H1 (cell line): ENCODE data around the gene VSTM2B. TPM values are rescaled to one million over a fixed set of nuclear protein-coding genes. Genes with fewer than 3 reads are reported as not detected.
A peak's percentile ranks its signal among the peaks of the same experiment; 100 is the strongest.

Experiments used
- CTCF ChIA-PET: fragments of 300-600 bp; sonication (Branson Sonifier 250); formaldehyde crosslinking; loops from one replicate; lab custom pipeline; 2021; ENCODE audit not compliant: partially characterized antibody; lab: Charles Lee
- POLR2A ChIA-PET: fragments of 300-600 bp; sonication (Branson Sonifier 250); formaldehyde crosslinking; loops from one replicate; lab custom pipeline; 2021; ENCODE audit warnings: inconsistent platforms; ENCODE audit not compliant: partially characterized antibody; lab: Charles Lee
- DNase-seq, 2 experiments: peaks; one replicate each; pipeline versions ENCODE4 v3.0.0 to v3.0.0-alpha.2; 2010 to 2022; ENCODE audit warnings: low spot score in 2 of 2, low read depth in 1 of 2, mixed read lengths in 1 of 2
- FAIRE-seq: peaks from 2 replicates; lab custom pipeline; 2011; peaks lifted over from hg19 to GRCh38; lab: Jason Lieb, UNC
- H2AFZ ChIP-seq: 2 replicates; pipeline ENCODE4 v1.8.1; 2012; ENCODE audit warnings: low read length, inconsistent platforms
- H2AK5ac ChIP-seq: 2 replicates; pipeline ENCODE4 v1.6.1; 2013; ENCODE audit warnings: low read depth, low read length
- H2BK120ac ChIP-seq: replicated peaks from 2 replicates; pipeline ENCODE3; 2013; ENCODE audit warnings: low read depth, low read length, inconsistent platforms
- H2BK12ac ChIP-seq: 2 replicates; pipeline ENCODE4 v1.6.1; 2013; ENCODE audit warnings: low read depth, low read length
- H2BK15ac ChIP-seq: 2 replicates; pipeline ENCODE4 v1.6.1; 2013; ENCODE audit warnings: low read length
- H2BK20ac ChIP-seq: 2 replicates; pipeline ENCODE4 v1.6.1; 2013; ENCODE audit warnings: low read length
- H2BK5ac ChIP-seq: 2 replicates; pipeline ENCODE4 v1.6.1; 2013; ENCODE audit warnings: low read depth, low read length
- H3K14ac ChIP-seq: 2 replicates; pipeline ENCODE4 v1.6.1; 2013; ENCODE audit warnings: inconsistent platforms; ENCODE audit not compliant: insufficient read length
- H3K18ac ChIP-seq: 2 replicates; pipeline ENCODE4 v1.6.1; 2013; ENCODE audit warnings: low read length; ENCODE audit errors: extremely low read depth
- H3K23ac ChIP-seq: 2 replicates; pipeline ENCODE4 v1.6.1; 2013; ENCODE audit warnings: inconsistent platforms; ENCODE audit not compliant: insufficient read length
- H3K23me2 ChIP-seq: 2 replicates; pipeline ENCODE4 v1.6.1; 2013; ENCODE audit warnings: low read depth, low read length
- H3K27ac ChIP-seq: 2 replicates; pipeline ENCODE4 v1.6.1; 2011; ENCODE audit warnings: low read depth, low read length, inconsistent platforms
- H3K27me3 ChIP-seq, 4 experiments: replicated peaks in 1 of 4; 1 replicate in 1 of 4; 2 replicates in 3 of 4; pipeline versions ENCODE4 v1.6.1 to v1.8.1; 2011 to 2013; ENCODE audit warnings: low read length in 3 of 4, mild to moderate bottlenecking in 3 of 4, inconsistent platforms in 2 of 4, mixed read lengths in 2 of 4, moderate library complexity in 1 of 4; ENCODE audit not compliant: control insufficient read depth in 3 of 4, insufficient read depth in 3 of 4; ENCODE audit errors: extremely low read depth in 1 of 4
- H3K36me3 ChIP-seq, 4 experiments: 2 replicates each; pipeline versions ENCODE4 v1.6.1 to v1.8.1; 2011 to 2013; ENCODE audit warnings: mild to moderate bottlenecking in 4 of 4, low read length in 3 of 4, moderate library complexity in 2 of 4, control low read depth in 1 of 4, inconsistent platforms in 1 of 4; ENCODE audit not compliant: insufficient read depth in 4 of 4, control insufficient read depth in 2 of 4
- H3K4ac ChIP-seq: replicated peaks from 2 replicates; pipeline ENCODE3; 2013; ENCODE audit warnings: low read length, low read depth, mixed read lengths, inconsistent platforms; ENCODE audit not compliant: insufficient read length
- H3K4me1 ChIP-seq, 4 experiments: replicated peaks in 1 of 4; 1 replicate in 1 of 4; 2 replicates in 3 of 4; pipeline versions ENCODE4 v1.6.1 to v1.8.1; 2011 to 2013; ENCODE audit warnings: low read length in 3 of 4, inconsistent platforms in 2 of 4, mixed read lengths in 1 of 4; ENCODE audit not compliant: insufficient read depth in 4 of 4, control insufficient read depth in 3 of 4
- H3K4me2 ChIP-seq, 2 experiments: 2 replicates each; pipeline versions ENCODE4 v1.6.1 to v1.8.1; 2011 to 2013; ENCODE audit warnings: low read depth in 2 of 2, low read length in 2 of 2, control low read depth in 1 of 2, inconsistent platforms in 1 of 2, mild to moderate bottlenecking in 1 of 2; ENCODE audit not compliant: insufficient read depth in 1 of 2
- H3K4me3 ChIP-seq, 4 experiments: fragments of 200-600, 300-600 bp in 1 of 4; sonication (generic), shearing (Covaris generic), sonication (Bioruptor Twin) in 1 of 4; 2 replicates each; pipeline versions ENCODE4 v1.5.1 to v1.8.1; 2011 to 2016; ENCODE audit warnings: low read length in 4 of 4, low read depth in 3 of 4, control low read depth in 2 of 4, inconsistent platforms in 2 of 4, mild to moderate bottlenecking in 2 of 4, mixed read lengths in 1 of 4, moderate library complexity in 1 of 4; ENCODE audit not compliant: insufficient read depth in 2 of 4; ENCODE audit errors: extremely low read depth in 1 of 4
- H3K56ac ChIP-seq: replicated peaks from 2 replicates; pipeline ENCODE3; 2013; ENCODE audit warnings: low read depth, mild to moderate bottlenecking, mixed read lengths, low read length, inconsistent platforms; ENCODE audit not compliant: insufficient read length
- H3K79me1 ChIP-seq: 2 replicates; pipeline ENCODE4 v1.6.1; 2013; ENCODE audit warnings: low read depth, low read length, control low read depth
- H3K79me2 ChIP-seq, 2 experiments: 2 replicates each; pipeline versions ENCODE4 v1.6.1 to v1.8.1; 2012 to 2013; ENCODE audit warnings: low read length in 2 of 2, mild to moderate bottlenecking in 2 of 2, inconsistent platforms in 1 of 2; ENCODE audit not compliant: insufficient read depth in 2 of 2, control insufficient read depth in 1 of 2
- H3K9ac ChIP-seq, 4 experiments: replicated peaks in 1 of 4; 1 replicate in 1 of 4; 2 replicates in 3 of 4; pipeline versions ENCODE4 v1.6.1 to v1.8.1; 2011 to 2013; ENCODE audit warnings: low read depth in 3 of 4, low read length in 3 of 4, control low read depth in 2 of 4, mild to moderate bottlenecking in 2 of 4, moderate library complexity in 2 of 4, inconsistent platforms in 1 of 4; ENCODE audit errors: extremely low read depth in 1 of 4
- H3K9me3 ChIP-seq, 2 experiments: 2 replicates each; pipeline versions ENCODE4 v1.6.1 to v1.8.1; 2012 to 2013; ENCODE audit warnings: mild to moderate bottlenecking in 2 of 2, moderate library complexity in 2 of 2, control low read depth in 1 of 2, inconsistent platforms in 1 of 2, low read depth in 1 of 2, low read length in 1 of 2, mixed read lengths in 1 of 2; ENCODE audit not compliant: insufficient read depth in 2 of 2
- H4K20me1 ChIP-seq, 2 experiments: replicated peaks in 1 of 2; 2 replicates each; pipeline versions ENCODE3 to v1.8.1; 2011 to 2013; ENCODE audit warnings: inconsistent platforms in 2 of 2, low read length in 2 of 2, mild to moderate bottlenecking in 1 of 2; ENCODE audit not compliant: insufficient read depth in 2 of 2, control insufficient read depth in 1 of 2
- H4K5ac ChIP-seq: 2 replicates; pipeline ENCODE4 v1.6.1; 2013; ENCODE audit warnings: low read length, low read depth, mixed read lengths, inconsistent platforms; ENCODE audit not compliant: insufficient read length
- H4K8ac ChIP-seq: 2 replicates; pipeline ENCODE4 v1.8.0; 2013; ENCODE audit warnings: mild to moderate bottlenecking, moderate library complexity, low read length, inconsistent platforms; ENCODE audit not compliant: insufficient read depth; ENCODE audit errors: extremely low read depth
- H4K91ac ChIP-seq: replicated peaks from 2 replicates; pipeline ENCODE3; 2013; ENCODE audit warnings: low read length, mixed read lengths, inconsistent platforms; ENCODE audit not compliant: insufficient read length
- CHD1 ChIP-seq: IDR thresholded peaks from 2 replicates; pipeline ENCODE4 v1.6.1; 2012; ENCODE audit warnings: low read depth, low read length, improper control_type of control experiment
- EP300 ChIP-seq, 2 experiments: IDR thresholded peaks; 1 replicate in 1 of 2; 2 replicates in 1 of 2; pipeline ENCODE4 v1.6.1; 2011 to 2012; ENCODE audit warnings: low read depth in 2 of 2, low read length in 2 of 2, mild to moderate bottlenecking in 2 of 2, borderline replicate concordance in 1 of 2, inconsistent platforms in 1 of 2, moderate library complexity in 1 of 2
- MAFK ChIP-seq: IDR thresholded peaks from 2 replicates; pipeline ENCODE4 v1.6.1; 2012; ENCODE audit warnings: low read depth, mild to moderate bottlenecking, improper control_type of control experiment, low read length
- RNF2 ChIP-seq: fragments of 200-900, 300-1000 bp; sonication (generic); IDR thresholded peaks from 2 replicates; pipeline ENCODE4 v1.7.1; 2016; ENCODE audit warnings: borderline replicate concordance, low read depth, mild to moderate bottlenecking, antibody characterized with exemption, low read length; ENCODE audit not compliant: poor library complexity, severe bottlenecking; ENCODE audit errors: missing control alignments
- TAF1 ChIP-seq: IDR thresholded peaks from 2 replicates; pipeline ENCODE4 v1.6.1; 2011; ENCODE audit warnings: mild to moderate bottlenecking, low read depth, low read length
- TEAD4 ChIP-seq: IDR thresholded peaks from 2 replicates; pipeline ENCODE4 v1.6.1; 2012; ENCODE audit warnings: low read depth, low read length, inconsistent platforms, mixed read lengths
- WGBS, 2 experiments: shearing (Covaris generic) in 1 of 2; methylation state at CpG; one replicate each; pipeline versions ENCODE4 v1.1.6 to v1.1.7; 2013 to 2015; ENCODE audit warnings: low lambda C conversion rate in 2 of 2, mixed read lengths in 2 of 2, inconsistent platforms in 1 of 2, low coverage in 1 of 2, missing lambda C conversion rate in 1 of 2; ENCODE audit not compliant: insufficient replicate concordance in 2 of 2, insufficient coverage in 1 of 2, insufficient read length in 1 of 2; ENCODE audit errors: extremely low coverage in 1 of 2, missing lambda C conversion rate in 1 of 2; 5-methylcytosine and 5-hydroxymethylcytosine counted together
- polyA plus RNA-seq, 7 experiments: library from polyadenylated mRNA; depleted of rRNA in 3 of 7; stranded (reverse) in 5 of 7; unstranded in 2 of 7; fragments of >200 nt in 5 of 7; fragments of 200-250 nt in 2 of 7; gene quantifications; 1 replicate in 5 of 7; 2 replicates in 1 of 7; 4 replicates in 1 of 7; pipeline versions ENCODE4 v1.2.1 to v1.2.3, GENCODE V29; 2011 to 2013; ENCODE audit warnings: missing spikeins in 2 of 7, mixed read lengths in 2 of 7
- total RNA-seq: library from RNA; stranded (reverse); fragmentation: NEBNext Ultra II Directional; extraction: Animal tissue kit (Norgen Biotek cat#: 25700); gene quantifications from 2 replicates; pipeline ENCODE4 v1.2.1, GENCODE V29; 2021

The VSTM2B gene
- total and polyA plus RNA-seq, 2 of the 8 experiments (the other 6 are each of a cell fraction or from before 2014, with no cell fraction given), result 0.82 to 1.5 TPM

- peaks cover 6 to 45% (median 12%) of the 10 kb centered on the region in 4 experiments; a peak in 6 of 7 replicates for H3K4me1 ChIP-seq
- POLR2A ChIA-PET, result interaction anchor here (1.0 to 1.3 kb wide), 2 partner anchors 11 to 77 kb away, joined by 3 read pairs; no protein-coding TSS in a partner anchor
- 0 out of 2 replicates have a peak overlapping the region, but pooled peaks have one; percentile 25 for H2AFZ ChIP-seq
- TF ChIP-seq CHD1, result no peak
- TF ChIP-seq EP300 (IDR thresholded peaks at IDR 0.05; ENCODE audit: borderline replicate concordance in 1 of 2, low read depth in 2 of 2, low read length in 2 of 2), result no peak
- no peak for TF ChIP-seq MAFK
- TF ChIP-seq TAF1, result 0 out of 2 replicates have a peak, but pooled peaks have one; percentile 35
- no peak for TF ChIP-seq RNF2
- TF ChIP-seq TEAD4, result no peak
Observed at GRCh38 chr19:29528350-29528945, 2.7 kb downstream of the VSTM2B start.

More at GRCh38 chr19:29528350-29528945, 2.7 kb downstream of the VSTM2B start:
- H4K91ac ChIP-seq, result no peak overlapping the region
- H4K8ac ChIP-seq, result no peak overlapping the region
- no peak overlapping the region for H3K4ac ChIP-seq
- no peak overlapping the region for H2BK15ac ChIP-seq
- no peak overlapping the region for H2BK5ac ChIP-seq
- H3K14ac ChIP-seq, result no peak overlapping the region
- peaks cover 41% of the 10 kb centered on the region for H3K23me2 ChIP-seq
- H3K27me3 ChIP-seq, result peaks cover 47 to 83% (median 75%) of the 10 kb centered on the region in 4 experiments
- peak overlapping the region; percentile 60 for H3K18ac ChIP-seq
- H3K4me3 ChIP-seq, result peak overlapping the region; percentile 21 to 65 (median 54); a peak in 7 of 8 replicates
- no peak overlapping the region for H3K23ac ChIP-seq
- no peaks in the 10 kb centered on the region for H3K36me3 ChIP-seq
- FAIRE-seq (no peak), DNase-seq (peak; percentile 75 to 91)
- H3K9ac ChIP-seq, result no peak overlapping the region
- CTCF ChIA-PET, result interaction anchor here (0.7 to 5.6 kb wide), 44 partner anchors 8 to 452 kb away, joined by 3 to 42 read pairs (median 4); partner anchors contain the start of gene POP4
- H3K56ac ChIP-seq, result no peak overlapping the region
- no peaks in the 10 kb centered on the region; a peak in 1 of 4 replicates for H3K9me3 ChIP-seq
- H2BK120ac ChIP-seq, result no peak overlapping the region
- no peak overlapping the region for H4K5ac ChIP-seq
- peak overlapping the region; percentile 79 to 81 for H3K4me2 ChIP-seq
- no peak overlapping the region for H2BK20ac ChIP-seq
- H3K79me1 ChIP-seq, result no peaks in the 10 kb centered on the region
- WGBS, 2 experiments, result 1% methylated on average over 50 of the region's 57 CpGs; no CpG with 5 or more reads in 1 of the 2 experiments
- peaks cover 3 to 11% of the 10 kb centered on the region in 2 experiments for H4K20me1 ChIP-seq
- no peak overlapping the region for H2AK5ac ChIP-seq
- no peak overlapping the region for H2BK12ac ChIP-seq
- H3K79me2 ChIP-seq, result no peaks in the 10 kb centered on the region
- no peak overlapping the region for H3K27ac ChIP-seq
